Measurements from ENCODE around the gene ARHGEF2. TPM values are rescaled to one million over a fixed set of nuclear protein-coding genes. Genes with fewer than 3 reads are reported as not detected.

ARHGEF2 gene
- total RNA-seq, 2 experiments from 2014 or later = 78.8 to 133 TPM

GRCh38 chr1:155970531-155971167 lies 7.7 kb downstream of the ARHGEF2 start:
- H3K79me2 ChIP-seq (ENCODE audit: insufficient read depth, low read depth, low read length) = peaks cover 83% of the 10 kb centered on the region
- H3K4me2 ChIP-seq (ENCODE audit: low read length) = peak overlapping the region; percentile 47
- peaks cover 89% of the 10 kb centered on the region for H3K36me3 ChIP-seq (ENCODE audit: insufficient read depth, low read length)
- peak overlapping the region; percentile 57 for H3K27ac ChIP-seq (ENCODE audit: low read depth, low read length, poor library complexity, severe bottlenecking)
- H3K9me2 ChIP-seq (ENCODE audit: insufficient read depth, low read length) = no peaks in the 10 kb centered on the region
- peak overlapping the region; percentile 25 for H3K4me3 ChIP-seq (ENCODE audit: low read depth, low read length, poor library complexity, severe bottlenecking)
- H3K9me3 ChIP-seq (ENCODE audit: low read length) = no peaks in the 10 kb centered on the region
- CTCF ChIA-PET (ENCODE audit: unreplicated experiment) = interaction anchor here (0.9 kb wide), 1 partner anchor 12 kb away, joined by 4 read pairs; no protein-coding TSS in a partner anchor
- TF ChIP-seq CTCF (conservative IDR thresholded peaks at IDR 0.05; ENCODE audit: low read length) (no peak), EZH2phosphoT487 (IDR thresholded peaks at IDR 0.05; ENCODE audit: borderline replicate concordance, low read depth, low read length) (no peak)
- POLR2A ChIA-PET = interaction anchor here (0.6 to 1.2 kb wide), 2 partner anchors 26 to 86 kb away, joined by 3 to 5 read pairs; no protein-coding TSS in a partner anchor
- H2AFZ ChIP-seq (ENCODE audit: low read length) = no peak overlapping the region
- H3K4me1 ChIP-seq (ENCODE audit: insufficient read depth, low read length, poor library complexity, severe bottlenecking) = peaks cover 64% of the 10 kb centered on the region
- DNase-seq (ENCODE audit: low spot score) = peak; percentile 67
- intact Hi-C loops (cut with micrococcal nuclease; ENCODE audit: unreplicated experiment) = no loop called here
- no TSS peak for BruUV-seq (replicated peaks)
- peaks cover 38% of the 10 kb centered on the region for H4K20me1 ChIP-seq (ENCODE audit: insufficient read depth, low read length)

GRCh38 chr1:155969377-155969791 lies 9.0 kb downstream of the ARHGEF2 start:
- BruUV-seq (replicated peaks) = no TSS peak
- intact Hi-C loops (cut with micrococcal nuclease; ENCODE audit: unreplicated experiment) = no loop called here
- POLR2A ChIA-PET = interaction anchor here (1.2 kb wide), 1 partner anchor 25 kb away, joined by 3 read pairs; no protein-coding TSS in a partner anchor
- Histone ChIP-seq H3K27ac (ENCODE audit: low read depth, low read length, poor library complexity, severe bottlenecking) (no peak overlapping the region), H3K79me2 (ENCODE audit: insufficient read depth, low read depth, low read length) (peaks cover 70% of the 10 kb centered on the region), H3K36me3 (ENCODE audit: insufficient read depth, low read length) (peaks cover 89% of the 10 kb centered on the region), H4K20me1 (ENCODE audit: insufficient read depth, low read length) (peaks cover 25% of the 10 kb centered on the region), H3K4me1 (ENCODE audit: insufficient read depth, low read length, poor library complexity, severe bottlenecking) (peaks cover 51% of the 10 kb centered on the region), H3K4me3 (ENCODE audit: low read depth, low read length, poor library complexity, severe bottlenecking) (no peak overlapping the region), H3K4me2 (ENCODE audit: low read length) (no peak overlapping the region; the same call in 1 of the 2 replicates), H3K9me3 (ENCODE audit: low read length) (no peaks in the 10 kb centered on the region), H3K9me2 (ENCODE audit: insufficient read depth, low read length) (no peaks in the 10 kb centered on the region), H2AFZ (ENCODE audit: low read length) (no peak overlapping the region)
- CTCF ChIA-PET (ENCODE audit: unreplicated experiment) = no interaction called here
- DNase-seq (ENCODE audit: low spot score) = no peak
- TF ChIP-seq CTCF (conservative IDR thresholded peaks at IDR 0.05; ENCODE audit: low read length) = no peak
- no peak for TF ChIP-seq EZH2phosphoT487 (IDR thresholded peaks at IDR 0.05; ENCODE audit: borderline replicate concordance, low read depth, low read length)

- Histone ChIP-seq H3K9me2 (ENCODE audit: insufficient read depth, low read length) (no peaks in the 10 kb centered on the region), H3K4me3 (ENCODE audit: low read depth, low read length, poor library complexity, severe bottlenecking) (no peak overlapping the region), H2AFZ (ENCODE audit: low read length) (no peak overlapping the region), H3K9me3 (ENCODE audit: low read length) (no peaks in the 10 kb centered on the region), H3K4me2 (ENCODE audit: low read length) (no peak overlapping the region), H3K79me2 (ENCODE audit: insufficient read depth, low read depth, low read length) (peaks cover 63% of the 10 kb centered on the region), H3K27ac (ENCODE audit: low read depth, low read length, poor library complexity, severe bottlenecking) (no peak overlapping the region), H3K36me3 (ENCODE audit: insufficient read depth, low read length) (peaks cover 85% of the 10 kb centered on the region), H4K20me1 (ENCODE audit: insufficient read depth, low read length) (peaks cover 22% of the 10 kb centered on the region), H3K4me1 (ENCODE audit: insufficient read depth, low read length, poor library complexity, severe bottlenecking) (peaks cover 44% of the 10 kb centered on the region)
- BruUV-seq (replicated peaks) = no TSS peak
- ChIA-PET POLR2A (interaction anchor here (0.6 kb wide), 1 partner anchor 22 kb away, joined by 4 read pairs; no protein-coding TSS in a partner anchor), CTCF (ENCODE audit: unreplicated experiment) (interaction anchor here (0.9 kb wide), 1 partner anchor 8 kb away, joined by 4 read pairs; no protein-coding TSS in a partner anchor)
- TF ChIP-seq EZH2phosphoT487 (IDR thresholded peaks at IDR 0.05; ENCODE audit: borderline replicate concordance, low read depth, low read length) = no peak
- TF ChIP-seq CTCF (conservative IDR thresholded peaks at IDR 0.05; ENCODE audit: low read length) = no peak
- intact Hi-C loops (cut with micrococcal nuclease; ENCODE audit: unreplicated experiment) = no loop called here
- no peak for DNase-seq (ENCODE audit: low spot score)
These were observed 9.7 kb downstream of the ARHGEF2 start for GRCh38 chr1:155968670-155969069.
